HCT116 (cell line): ENCODE data around the gene ODR4. TPM values are rescaled to one million over a fixed set of nuclear protein-coding genes. Genes with fewer than 3 reads are reported as not detected.

Experiments used
- ATAC-seq: fragments of 200-7000 bp; cut with Tn5 transposase; 2 replicates; pipeline ENCODE4 v1.9.1; 2020; ENCODE audit warnings: mild to moderate bottlenecking, moderate library complexity
- BruUV-seq: library from RNA; stranded (reverse); fragments of 400-500 nt; replicated peaks from 2 replicates; lab custom pipeline; 2021; lab: Mats Ljungman, UMichigan
- CTCF ChIA-PET: fragments of 300-600 bp; sonication (Branson Sonifier 250); formaldehyde crosslinking; loops from one replicate; lab custom pipeline; 2021; ENCODE audit warnings: antibody characterized with exemption; lab: Charles Lee
- POLR2A ChIA-PET: fragments of 300-600, 350-600 bp; sonication (Branson Sonifier 250); formaldehyde crosslinking; loops from one replicate; lab custom pipeline; 2021; ENCODE audit warnings: antibody characterized with exemption; lab: Charles Lee
- RAD21 ChIA-PET, 2 experiments: fragments of 300-600 bp; sonication (Branson Sonifier 250); formaldehyde crosslinking; loops; one replicate each; lab custom pipeline; 2023; ENCODE audit warnings: low total read pairs in 2 of 2; ENCODE audit not compliant: uncharacterized antibody in 2 of 2, unreplicated experiment in 2 of 2, low non-redundant PET in 1 of 2; lab: Charles Lee
- DNase-seq: peaks from one replicate; pipeline ENCODE4 v3.0.0-alpha.2; 2010; ENCODE audit warnings: low read depth, low spot score
- H2AFZ ChIP-seq: fragments of 200-600 bp; shearing (Covaris generic), sonication (generic); 2 replicates; pipeline ENCODE4 v1.6.1; 2017; ENCODE audit warnings: low read depth, mixed run types, mixed read lengths, antibody characterized with exemption, low read length; ENCODE audit not compliant: poor library complexity, severe bottlenecking
- H3K27ac ChIP-seq: 2 replicates; pipeline ENCODE4 v1.5.1; 2012; ENCODE audit warnings: low read depth, low read length
- H3K27me3 ChIP-seq: fragments of 200-600 bp; sonication (generic); 2 replicates; pipeline ENCODE4 v1.6.1; 2016; ENCODE audit warnings: mixed run types, low read length, mixed read lengths; ENCODE audit not compliant: insufficient read depth
- H3K36me3 ChIP-seq, 2 experiments: fragments of 200-500 bp in 1 of 2; fragments of 200-600 bp in 1 of 2; sonication (Bioruptor generic) in 1 of 2; sonication (generic) in 1 of 2; 2 replicates each; pipeline versions ENCODE4 v1.5.1 to v1.6.1; 2014 to 2016; ENCODE audit warnings: low read length in 2 of 2, inconsistent platforms in 1 of 2, mixed read lengths in 1 of 2, mixed run types in 1 of 2; ENCODE audit not compliant: insufficient read depth in 2 of 2, control insufficient read depth in 1 of 2
- H3K4me1 ChIP-seq, 2 experiments: fragments of 200-600 bp in 1 of 2; sonication (generic) in 1 of 2; 2 replicates each; pipeline versions ENCODE4 v1.5.1 to v1.6.1; 2012 to 2017; ENCODE audit warnings: low read length in 2 of 2, inconsistent platforms in 1 of 2, mild to moderate bottlenecking in 1 of 2, mixed read lengths in 1 of 2, mixed run types in 1 of 2, moderate library complexity in 1 of 2; ENCODE audit not compliant: insufficient read depth in 2 of 2, control insufficient read depth in 1 of 2
- H3K4me2 ChIP-seq: fragments of 200-600 bp; sonication (generic); 2 replicates; pipeline ENCODE4 v1.6.1; 2017; ENCODE audit warnings: mixed run types, low read length, mixed read lengths
- H3K4me3 ChIP-seq, 2 experiments: fragments of 200-600 bp in 1 of 2; sonication (generic) in 1 of 2; replicated peaks in 1 of 2; 2 replicates each; pipeline ENCODE4 v1.5.1; 2011 to 2016; ENCODE audit warnings: low read length in 2 of 2, control low read depth in 1 of 2, low read depth in 1 of 2, mild to moderate bottlenecking in 1 of 2, mixed read lengths in 1 of 2, mixed run types in 1 of 2
- H3K79me2 ChIP-seq: fragments of 200-600 bp; sonication (generic); 2 replicates; pipeline ENCODE4 v1.6.1; 2017; ENCODE audit warnings: mild to moderate bottlenecking, mixed run types, low read length, moderate library complexity, mixed read lengths; ENCODE audit not compliant: insufficient read depth
- H3K9ac ChIP-seq: fragments of 200-600 bp; sonication (generic); 2 replicates; pipeline ENCODE4 v1.6.1; 2016; ENCODE audit warnings: low read length, mixed read lengths
- H3K9me2 ChIP-seq: fragments of 200-600 bp; sonication (generic), shearing (Covaris generic); 2 replicates; pipeline ENCODE4 v1.6.1; 2017; ENCODE audit warnings: mixed run types, mild to moderate bottlenecking, moderate library complexity; ENCODE audit not compliant: insufficient read depth
- H3K9me3 ChIP-seq, 2 experiments: fragments of 200-500 bp in 1 of 2; fragments of 200-600 bp in 1 of 2; sonication (Bioruptor generic) in 1 of 2; sonication (generic) in 1 of 2; 2 replicates each; pipeline ENCODE4 v1.6.1; 2014 to 2017; ENCODE audit warnings: low read length in 2 of 2, mixed read lengths in 2 of 2, inconsistent platforms in 1 of 2, low read depth in 1 of 2, mild to moderate bottlenecking in 1 of 2, mixed run types in 1 of 2, moderate library complexity in 1 of 2; ENCODE audit not compliant: control insufficient read depth in 1 of 2, insufficient read depth in 1 of 2
- H4K20me1 ChIP-seq: fragments of 200-600 bp; sonication (generic), shearing (Covaris generic); 2 replicates; pipeline ENCODE4 v1.6.1; 2017; ENCODE audit warnings: mixed run types, mild to moderate bottlenecking, moderate library complexity; ENCODE audit not compliant: insufficient read depth
- ATF3 ChIP-seq: IDR thresholded peaks from 2 replicates; pipeline ENCODE4 v1.6.1; 2012
- CTCF ChIP-seq, 3 experiments: fragments of 200-600 bp in 1 of 3; sonication (generic) in 1 of 3; IDR thresholded peaks in 2 of 3; conservative IDR thresholded peaks in 1 of 3; 2 replicates each; pipeline ENCODE4 v1.5.1; 2012 to 2017; ENCODE audit warnings: low read depth in 2 of 3, low read length in 2 of 3, antibody characterized with exemption in 1 of 3, borderline replicate concordance in 1 of 3, control low read depth in 1 of 3, mild to moderate bottlenecking in 1 of 3, mixed read lengths in 1 of 3, mixed run types in 1 of 3, moderate library complexity in 1 of 3; ENCODE audit not compliant: insufficient read depth in 1 of 3
- EGR1 ChIP-seq: IDR thresholded peaks from 2 replicates; pipeline ENCODE4 v1.6.1; 2012; ENCODE audit warnings: low read depth
- EZH2phosphoT487 ChIP-seq: fragments of 200-600 bp; IDR thresholded peaks from 2 replicates; pipeline ENCODE4 v1.6.1; 2018; ENCODE audit warnings: antibody characterized with exemption, borderline replicate concordance
- JUND ChIP-seq: IDR thresholded peaks from 2 replicates; pipeline ENCODE4 v1.6.1; 2012
- MAX ChIP-seq: IDR thresholded peaks from 2 replicates; pipeline ENCODE4 v1.6.1; 2012
- REST ChIP-seq: IDR thresholded peaks from 2 replicates; pipeline ENCODE4 v1.6.1; 2012; ENCODE audit warnings: low read depth
- SIN3A ChIP-seq: IDR thresholded peaks from 2 replicates; pipeline ENCODE4 v1.6.1; 2012; ENCODE audit warnings: low read depth
- SP1 ChIP-seq: IDR thresholded peaks from 2 replicates; pipeline ENCODE4 v1.6.1; 2012; ENCODE audit warnings: low read depth
- SRF ChIP-seq: IDR thresholded peaks from 2 replicates; pipeline ENCODE4 v1.6.1; 2012; ENCODE audit warnings: low read depth
- TCF7L2 ChIP-seq: IDR thresholded peaks from 2 replicates; pipeline ENCODE4 v1.7.0; 2011; ENCODE audit warnings: borderline replicate concordance, inconsistent platforms; ENCODE audit not compliant: insufficient read depth, insufficient read length; ENCODE audit errors: extremely low read depth
- ZBTB33 ChIP-seq: IDR thresholded peaks from 2 replicates; pipeline ENCODE4 v1.6.1; 2011; ENCODE audit warnings: mild to moderate bottlenecking, low read length, moderate library complexity; ENCODE audit not compliant: insufficient replicate concordance; ENCODE audit errors: extremely low read depth
- ZNF274 ChIP-seq: fragments of 200-500 bp; sonication (Bioruptor generic); IDR thresholded peaks from 2 replicates; pipeline ENCODE4 v1.6.1; 2014; ENCODE audit warnings: mild to moderate bottlenecking, low read depth, low read length, inconsistent platforms
- intact Hi-C: fragments of 100-400 bp; cut with micrococcal nuclease; formaldehyde crosslinking; loops from 2 replicates; pipeline ENCODE4 v1.10.0; 2022
- total RNA-seq: library from RNA; stranded (reverse); gene quantifications from one replicate; pipeline ENCODE4 v1.2.1, GENCODE V29; 2021; ENCODE audit not compliant: unreplicated experiment

ODR4 gene
- total RNA-seq, 1 experiment from 2014 or later = 18.4 TPM

- Histone ChIP-seq H4K20me1 (no peaks in the 10 kb centered on the region), H3K4me3 (no peak overlapping the region), H3K79me2 (no peaks in the 10 kb centered on the region), H3K27ac (no peak overlapping the region), H3K9ac (no peak overlapping the region), H3K9me2 (no peaks in the 10 kb centered on the region), H3K27me3 (no peaks in the 10 kb centered on the region), H3K4me1 (0 out of 4 replicates have a peak, but pooled peaks cover 0 to 6% of the 10 kb centered on the region in 2 experiments), H3K4me2 (no peak overlapping the region), H3K36me3 (no peaks in the 10 kb centered on the region), H3K9me3 (no peaks in the 10 kb centered on the region), H2AFZ (no peak overlapping the region)
- no peak for DNase-seq
- TF ChIP-seq ATF3 = no peak
- TF ChIP-seq EZH2phosphoT487 = no peak
- no peak for TF ChIP-seq EGR1
- TF ChIP-seq ZNF274 = no peak
- TF ChIP-seq SRF = no peak
- TF ChIP-seq SIN3A = no peak
- no peak for TF ChIP-seq TCF7L2
- TF ChIP-seq MAX = no peak
- no peak for TF ChIP-seq CTCF (IDR thresholded peaks at IDR 0.05 in 2 of 3, conservative IDR thresholded peaks at IDR 0.05 in 1 of 3; ENCODE audit: borderline replicate concordance in 1 of 3, insufficient read depth in 1 of 3, low read depth in 2 of 3, low read length in 2 of 3)
- no peak for TF ChIP-seq SP1
- TF ChIP-seq REST = no peak
- TF ChIP-seq ZBTB33 = no peak
- no peak for TF ChIP-seq JUND
- RAD21 ChIA-PET = no interaction called here
- ATAC-seq = no peak
- POLR2A ChIA-PET = no interaction called here
- CTCF ChIA-PET = no interaction called here
- no TSS peak for BruUV-seq
- intact Hi-C loops = no loop called here
Observed at GRCh38 chr1:186440584-186440983, 64.9 kb downstream of the ODR4 start.
